Activated gamma-delta T cell treated with anti-CD3 and anti-CD28 coated beads, Interleukin-2, amount 50 U/mL, for 16 hours (primary cell): ENCODE results near the gene CYB561D2.
"Not testable (repeated sequence)": the region's sequence is repeated elsewhere in the genome, so short reads cannot be mapped to it uniquely, and the experiment has no call there.

Experiments used
- DNase-seq: peaks from one replicate; pipeline ENCODE4 v3.0.0-alpha.2; 2020; ENCODE audit warnings: low read depth

CYB561D2 gene

GRCh38 chr3:50350527-50351322, at the start of gene CYB561D2, which contains the start of gene NPRL2:
CYB561D2 (plus strand) TSS chr3:50350862; CDS start chr3:50351434, 572 bp downstream.
NPRL2 (minus strand) TSS chr3:50350775; CDS start chr3:50350652, 123 bp downstream.
- DNase-seq, result peak; percentile 100

- no peak for DNase-seq
Observed at GRCh38 chr3:50302095-50303012, 48.3 kb upstream of the CYB561D2 start.

GRCh38 chr3:50303013-50303815, 47.4 kb upstream of the CYB561D2 start, which contains the start of gene HYAL1:
HYAL1 (minus strand) TSS chr3:50303574; CDS start chr3:50302956, 618 bp downstream.
- DNase-seq, result no peak

- no peak for DNase-seq
Observed at GRCh38 chr3:50304601-50305000, 46.1 kb upstream of the CYB561D2 start.

GRCh38 chr3:50312041-50312440, 38.6 kb upstream of the CYB561D2 start:
- not testable (repeated sequence) for DNase-seq

GRCh38 chr3:50314342-50314741, 36.3 kb upstream of the CYB561D2 start:
- DNase-seq, result no peak

GRCh38 chr3:50314816-50315215, 35.8 kb upstream of the CYB561D2 start:
- no peak for DNase-seq

GRCh38 chr3:50316657-50317242, 33.9 kb upstream of the CYB561D2 start:
- peak; percentile 67 for DNase-seq

GRCh38 chr3:50317300-50317699, 33.4 kb upstream of the CYB561D2 start:
- DNase-seq, result no peak

- DNase-seq, result no peak
Observed at GRCh38 chr3:50318163-50318562, 32.5 kb upstream of the CYB561D2 start.

- no peak for DNase-seq
Observed at GRCh38 chr3:50318615-50319014, 32.0 kb upstream of the CYB561D2 start.

GRCh38 chr3:50319181-50319893, 31.3 kb upstream of the CYB561D2 start:
- no peak for DNase-seq

GRCh38 chr3:50319894-50320625, 30.6 kb upstream of the CYB561D2 start:
- DNase-seq, result no peak

- DNase-seq, result no peak
Observed at GRCh38 chr3:50320853-50321335, 29.8 kb upstream of the CYB561D2 start.

- peak; percentile 68 for DNase-seq
Observed at GRCh38 chr3:50321336-50322114, 29.1 kb upstream of the CYB561D2 start.

- DNase-seq, result no peak
Observed at GRCh38 chr3:50322115-50322385, 28.6 kb upstream of the CYB561D2 start.

GRCh38 chr3:50322386-50323091, 28.1 kb upstream of the CYB561D2 start, which contains the start of gene HYAL2:
HYAL2 (minus strand) TSS chr3:50322745; CDS start chr3:50320489, 2,256 bp downstream.
- no peak for DNase-seq

GRCh38 chr3:50323092-50323600, 27.5 kb upstream of the CYB561D2 start:
- no peak for DNase-seq
